BJ (cell line): ENCODE results near the gene DLX3. TPM values are rescaled to one million over a fixed set of nuclear protein-coding genes. Genes with fewer than 3 reads are reported as not detected.

ENCODE experiments used
- CTCF ChIA-PET: fragments of 350-600 bp; formaldehyde crosslinking; extraction: SDS; loops from one replicate; lab custom pipeline; 2021; ENCODE audit warnings: antibody characterized with exemption, inconsistent platforms; lab: Yijun Ruan, JAX
- POLR2A ChIA-PET: fragments of 300-600 bp; sonication (Branson Sonifier 250); formaldehyde crosslinking; extraction: SDS; loops from one replicate; lab custom pipeline; 2021; ENCODE audit warnings: antibody characterized with exemption; lab: Charles Lee
- DNase-seq: peaks from one replicate; pipeline ENCODE4 v3.0.0-alpha.2; 2011; ENCODE audit warnings: low read depth
- H3K27me3 ChIP-seq: 2 replicates; pipeline ENCODE4 v1.6.0; 2011; ENCODE audit warnings: low read length; ENCODE audit not compliant: control insufficient read depth, insufficient read depth
- H3K36me3 ChIP-seq: 2 replicates; pipeline ENCODE4 v1.5.1; 2011; ENCODE audit warnings: low read length; ENCODE audit not compliant: control insufficient read depth, insufficient read depth
- H3K4me3 ChIP-seq: 2 replicates; pipeline ENCODE4 v1.5.1; 2011; ENCODE audit warnings: low read depth, mild to moderate bottlenecking, control low read depth, low read length
- polyA plus RNA-seq: library from polyadenylated mRNA; depleted of rRNA; stranded (reverse); fragments of >200 nt; gene quantifications from 2 replicates; pipeline ENCODE4 v1.2.3, GENCODE V29; 2011
- TF ChIP-seq, protein P1 (sequence below): IDR thresholded peaks from 2 replicates; pipeline ENCODE4 v1.5.1; 2011; ENCODE audit warnings: low read depth, mild to moderate bottlenecking, control low read depth, inconsistent platforms, low read length, moderate library complexity; ENCODE audit not compliant: insufficient read depth

DLX3 gene
- polyA plus RNA-seq, 1 experiment = 0.06 TPM

DNA sequence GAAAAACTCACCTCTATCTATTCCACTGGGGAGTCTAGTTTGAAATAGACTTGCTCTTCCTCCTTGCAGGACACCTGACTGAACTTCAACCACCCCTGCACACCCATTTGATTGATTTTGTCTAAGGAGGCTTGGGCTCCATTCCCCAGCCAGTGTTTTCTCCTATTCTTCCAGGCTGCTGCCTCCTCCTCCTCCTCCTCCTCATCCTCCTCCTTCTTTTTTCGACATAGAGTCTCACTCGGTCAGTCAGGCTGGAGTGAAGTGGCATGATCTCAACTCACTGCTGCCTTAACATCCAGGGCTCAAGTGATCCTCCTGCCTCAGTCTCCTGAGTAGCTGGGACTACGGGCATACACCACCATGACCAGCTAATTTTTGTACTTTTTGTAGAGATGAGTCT is 27.8 kb downstream of the DLX3 start:
- ChIA-PET CTCF (interaction anchor here (1.5 to 4.2 kb wide), 3 partner anchors 10 to 30 kb away, joined by 6 to 19 read pairs (median 13); partner anchors contain the start of gene DLX3), POLR2A (no interaction called here)
- no peak for DNase-seq
- Histone ChIP-seq H3K27me3 (peaks cover 76% of the 10 kb centered on the region), H3K4me3 (no peak overlapping the region), H3K36me3 (no peaks in the 10 kb centered on the region)
- TF ChIP-seq, protein P1, sequence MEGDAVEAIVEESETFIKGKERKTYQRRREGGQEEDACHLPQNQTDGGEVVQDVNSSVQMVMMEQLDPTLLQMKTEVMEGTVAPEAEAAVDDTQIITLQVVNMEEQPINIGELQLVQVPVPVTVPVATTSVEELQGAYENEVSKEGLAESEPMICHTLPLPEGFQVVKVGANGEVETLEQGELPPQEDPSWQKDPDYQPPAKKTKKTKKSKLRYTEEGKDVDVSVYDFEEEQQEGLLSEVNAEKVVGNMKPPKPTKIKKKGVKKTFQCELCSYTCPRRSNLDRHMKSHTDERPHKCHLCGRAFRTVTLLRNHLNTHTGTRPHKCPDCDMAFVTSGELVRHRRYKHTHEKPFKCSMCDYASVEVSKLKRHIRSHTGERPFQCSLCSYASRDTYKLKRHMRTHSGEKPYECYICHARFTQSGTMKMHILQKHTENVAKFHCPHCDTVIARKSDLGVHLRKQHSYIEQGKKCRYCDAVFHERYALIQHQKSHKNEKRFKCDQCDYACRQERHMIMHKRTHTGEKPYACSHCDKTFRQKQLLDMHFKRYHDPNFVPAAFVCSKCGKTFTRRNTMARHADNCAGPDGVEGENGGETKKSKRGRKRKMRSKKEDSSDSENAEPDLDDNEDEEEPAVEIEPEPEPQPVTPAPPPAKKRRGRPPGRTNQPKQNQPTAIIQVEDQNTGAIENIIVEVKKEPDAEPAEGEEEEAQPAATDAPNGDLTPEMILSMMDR = no peak

DNA sequence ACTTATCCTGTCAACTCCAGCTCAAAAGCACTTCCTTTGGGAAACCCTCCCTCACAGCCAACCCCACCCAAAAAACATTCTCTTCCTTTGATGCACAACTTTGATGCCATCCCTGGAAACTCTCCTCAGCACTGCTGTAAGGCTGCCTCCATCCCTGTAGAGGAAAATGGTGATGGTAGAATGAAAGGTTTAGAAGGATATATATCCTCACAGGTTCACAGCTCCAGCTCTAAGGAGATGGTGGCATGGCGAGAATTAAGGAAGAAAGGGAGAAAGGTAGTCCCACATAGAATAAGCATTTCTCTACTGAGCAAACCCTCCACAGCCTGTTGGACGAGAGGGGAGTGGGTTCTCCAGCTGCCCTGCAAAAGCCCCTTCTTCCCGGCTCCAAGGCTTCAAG is 28.3 kb downstream of the DLX3 start:
- TF ChIP-seq, protein P1 = no peak
- H3K36me3 ChIP-seq = no peaks in the 10 kb centered on the region
- H3K27me3 ChIP-seq = peaks cover 74% of the 10 kb centered on the region
- no peak for DNase-seq
- ChIA-PET CTCF (interaction anchor here (1.5 to 4.2 kb wide), 3 partner anchors 10 to 30 kb away, joined by 6 to 19 read pairs (median 13); partner anchors contain the start of gene DLX3), POLR2A (no interaction called here)
- H3K4me3 ChIP-seq = no peak overlapping the region

GRCh38 chr17:49965524-49965909 is 29.5 kb downstream of the DLX3 start:
- TF ChIP-seq, protein P1 = no peak
- ChIA-PET POLR2A (no interaction called here), CTCF (interaction anchor here (1.5 to 4.2 kb wide), 3 partner anchors 9 to 31 kb away, joined by 6 to 19 read pairs (median 13); partner anchors contain the start of gene DLX3)
- peaks cover 67% of the 10 kb centered on the region for H3K27me3 ChIP-seq
- no peak overlapping the region for H3K4me3 ChIP-seq
- no peaks in the 10 kb centered on the region for H3K36me3 ChIP-seq
- no peak for DNase-seq

GRCh38 chr17:49964769-49965523 is 30.1 kb downstream of the DLX3 start:
- TF ChIP-seq, protein P1 = no peak
- ChIA-PET CTCF (interaction anchor here (2.3 to 4.2 kb wide), 2 partner anchors 13 to 32 kb away, joined by 13 to 19 read pairs; partner anchors contain the start of gene DLX3), POLR2A (no interaction called here)
- H3K27me3 ChIP-seq = peaks cover 62% of the 10 kb centered on the region
- no peaks in the 10 kb centered on the region for H3K36me3 ChIP-seq
- no peak overlapping the region for H3K4me3 ChIP-seq
- no peak for DNase-seq

- peaks cover 58% of the 10 kb centered on the region for H3K27me3 ChIP-seq
- TF ChIP-seq, protein P1 = no peak
- H3K36me3 ChIP-seq = no peaks in the 10 kb centered on the region
- ChIA-PET POLR2A (no interaction called here), CTCF (interaction anchor here (0.7 to 4.2 kb wide), 3 partner anchors 10 to 84 kb away, joined by 3 to 19 read pairs (median 4); no protein-coding TSS in a partner anchor)
- H3K4me3 ChIP-seq = no peak overlapping the region
- no peak for DNase-seq
These were observed 30.7 kb downstream of the DLX3 start for GRCh38 chr17:49964303-49964768.
